Measurements from ENCODE around the gene MYO18A. TPM values are rescaled to one million over a fixed set of nuclear protein-coding genes. Genes with fewer than 3 reads are reported as not detected.

The MYO18A gene
- total RNA-seq, 1 donor from 2014 or later = 45.9 TPM

- Mint-ChIP-seq H3K27ac (ENCODE audit: unreplicated experiment) (no peak overlapping the region), H3K4me1 (ENCODE audit: low read depth, unreplicated experiment) (peaks cover 12% of the 10 kb centered on the region), H3K27me3 (ENCODE audit: low read depth, unreplicated experiment) (no peaks in the 10 kb centered on the region), H3K9me3 (ENCODE audit: unreplicated experiment) (no peaks in the 10 kb centered on the region), H3K4me3 (ENCODE audit: unreplicated experiment) (no peak overlapping the region), H3K36me3 (ENCODE audit: low read depth, unreplicated experiment) (peaks cover 25% of the 10 kb centered on the region)
- DNase-seq (ENCODE audit: low read depth) = no peak
- no peak for FAIRE-seq
- no peak overlapping the region for H2AFZ ChIP-seq (ENCODE audit: low read depth, low read length)
- no peak for TF ChIP-seq EZH2 (IDR thresholded peaks at IDR 0.05; ENCODE audit: insufficient read depth, low read length)
- no peak for TF ChIP-seq CTCF (IDR thresholded peaks at IDR 0.05; ENCODE audit: insufficient read depth, low read depth, low read length)
- no peak overlapping the region for H3K9ac ChIP-seq (ENCODE audit: low read length)
- no peak overlapping the region for H3K4me2 ChIP-seq (ENCODE audit: low read length)
- H3K27me3 ChIP-seq (ENCODE audit: insufficient read depth, low read length) = no peaks in the 10 kb centered on the region
- no peaks in the 10 kb centered on the region for H3K9me3 ChIP-seq (ENCODE audit: insufficient read depth, low read depth, low read length)
- H3K79me2 ChIP-seq (ENCODE audit: insufficient read depth, low read length) = no peaks in the 10 kb centered on the region
- H3K36me3 ChIP-seq (ENCODE audit: insufficient read depth, low read length) = no peaks in the 10 kb centered on the region
- no peak overlapping the region for H3K27ac ChIP-seq (ENCODE audit: low read depth, low read length)
- no peak overlapping the region for H3K4me3 ChIP-seq (ENCODE audit: insufficient read depth, low read depth, low read length)
- peaks cover 17% of the 10 kb centered on the region for H3K4me1 ChIP-seq (ENCODE audit: insufficient read depth, low read length)
- H4K20me1 ChIP-seq (ENCODE audit: insufficient read depth, low read length) = peaks cover 12% of the 10 kb centered on the region
Measured at GRCh38 chr17:29109477-29110371, 70.5 kb downstream of the MYO18A start.

- H3K9me3 ChIP-seq (ENCODE audit: insufficient read depth, low read depth, low read length) = no peaks in the 10 kb centered on the region
- H3K27me3 Mint-ChIP-seq (ENCODE audit: low read depth, unreplicated experiment) = no peaks in the 10 kb centered on the region
- no peaks in the 10 kb centered on the region for H3K36me3 ChIP-seq (ENCODE audit: insufficient read depth, low read length)
- TF ChIP-seq CTCF (IDR thresholded peaks at IDR 0.05; ENCODE audit: insufficient read depth, low read depth, low read length) (no peak), EZH2 (IDR thresholded peaks at IDR 0.05; ENCODE audit: insufficient read depth, low read length) (no peak)
- peaks cover 27% of the 10 kb centered on the region for H3K36me3 Mint-ChIP-seq (ENCODE audit: low read depth, unreplicated experiment)
- no peak overlapping the region for H3K27ac ChIP-seq (ENCODE audit: low read depth, low read length)
- FAIRE-seq = no peak
- no peaks in the 10 kb centered on the region for H3K27me3 ChIP-seq (ENCODE audit: insufficient read depth, low read length)
- peaks cover 7% of the 10 kb centered on the region for H4K20me1 ChIP-seq (ENCODE audit: insufficient read depth, low read length)
- no peak for DNase-seq (ENCODE audit: low read depth)
- peaks cover 17% of the 10 kb centered on the region for H3K4me1 ChIP-seq (ENCODE audit: insufficient read depth, low read length)
- no peak overlapping the region for H3K27ac Mint-ChIP-seq (ENCODE audit: unreplicated experiment)
- peaks cover 12% of the 10 kb centered on the region for H3K4me1 Mint-ChIP-seq (ENCODE audit: low read depth, unreplicated experiment)
- H2AFZ ChIP-seq (ENCODE audit: low read depth, low read length) = no peak overlapping the region
- H3K4me2 ChIP-seq (ENCODE audit: low read length) = no peak overlapping the region
- no peak overlapping the region for H3K9ac ChIP-seq (ENCODE audit: low read length)
- no peak overlapping the region for H3K4me3 Mint-ChIP-seq (ENCODE audit: unreplicated experiment)
- H3K9me3 Mint-ChIP-seq (ENCODE audit: unreplicated experiment) = no peaks in the 10 kb centered on the region
- no peaks in the 10 kb centered on the region for H3K79me2 ChIP-seq (ENCODE audit: insufficient read depth, low read length)
- H3K4me3 ChIP-seq (ENCODE audit: insufficient read depth, low read depth, low read length) = no peak overlapping the region
Measured at GRCh38 chr17:29108823-29109476, 71.2 kb downstream of the MYO18A start.
